ENCODE measurements around the gene PLEKHH3.
"Not testable (repeated sequence)": the region's sequence is repeated elsewhere in the genome, so short reads cannot be mapped to it uniquely, and the experiment has no call there.

Gene PLEKHH3

GRCh38 chr17:42629411-42630009 lies 47.3 kb downstream of the PLEKHH3 start:
- H3K36me3 ChIP-seq (ENCODE audit: insufficient read depth, low read length), result no peaks in the 10 kb centered on the region
- no peak overlapping the region for H3K4me2 ChIP-seq (ENCODE audit: low read depth, low read length, poor library complexity, severe bottlenecking)
- peak overlapping the region; percentile 67; the same call in 1 of the 2 replicates for H2AFZ ChIP-seq (ENCODE audit: low read length)
- no peak for TF ChIP-seq EZH2phosphoT487 (IDR thresholded peaks at IDR 0.05; ENCODE audit: borderline replicate concordance)
- TF ChIP-seq, protein P1, sequence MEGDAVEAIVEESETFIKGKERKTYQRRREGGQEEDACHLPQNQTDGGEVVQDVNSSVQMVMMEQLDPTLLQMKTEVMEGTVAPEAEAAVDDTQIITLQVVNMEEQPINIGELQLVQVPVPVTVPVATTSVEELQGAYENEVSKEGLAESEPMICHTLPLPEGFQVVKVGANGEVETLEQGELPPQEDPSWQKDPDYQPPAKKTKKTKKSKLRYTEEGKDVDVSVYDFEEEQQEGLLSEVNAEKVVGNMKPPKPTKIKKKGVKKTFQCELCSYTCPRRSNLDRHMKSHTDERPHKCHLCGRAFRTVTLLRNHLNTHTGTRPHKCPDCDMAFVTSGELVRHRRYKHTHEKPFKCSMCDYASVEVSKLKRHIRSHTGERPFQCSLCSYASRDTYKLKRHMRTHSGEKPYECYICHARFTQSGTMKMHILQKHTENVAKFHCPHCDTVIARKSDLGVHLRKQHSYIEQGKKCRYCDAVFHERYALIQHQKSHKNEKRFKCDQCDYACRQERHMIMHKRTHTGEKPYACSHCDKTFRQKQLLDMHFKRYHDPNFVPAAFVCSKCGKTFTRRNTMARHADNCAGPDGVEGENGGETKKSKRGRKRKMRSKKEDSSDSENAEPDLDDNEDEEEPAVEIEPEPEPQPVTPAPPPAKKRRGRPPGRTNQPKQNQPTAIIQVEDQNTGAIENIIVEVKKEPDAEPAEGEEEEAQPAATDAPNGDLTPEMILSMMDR (conservative IDR thresholded peaks at IDR 0.05; ENCODE audit: low read length), result no peak
- H3K4me1 ChIP-seq (ENCODE audit: insufficient read depth, low read length, poor library complexity, severe bottlenecking), result no peaks in the 10 kb centered on the region
- H3K9me3 ChIP-seq (ENCODE audit: insufficient read depth, low read depth, low read length), result no peaks in the 10 kb centered on the region
- H3K27me3 ChIP-seq (ENCODE audit: insufficient read depth, low read length, poor library complexity, severe bottlenecking), result no peaks in the 10 kb centered on the region
- H3K79me2 ChIP-seq (ENCODE audit: insufficient read depth, low read length), result no peaks in the 10 kb centered on the region
- no peak overlapping the region for H3K4me3 ChIP-seq (ENCODE audit: low read length, poor library complexity, severe bottlenecking)
- H4K20me1 ChIP-seq (ENCODE audit: insufficient read depth, low read length, poor library complexity, severe bottlenecking), result no peaks in the 10 kb centered on the region
- H3K9me2 ChIP-seq (replicated peaks; ENCODE audit: low read depth, low read length), result no peaks in the 10 kb centered on the region
- H3K9ac ChIP-seq (ENCODE audit: low read depth, low read length, poor library complexity, severe bottlenecking), result no peak overlapping the region
- no peaks in the 10 kb centered on the region for H3F3A ChIP-seq (ENCODE audit: low read depth)

DNA sequence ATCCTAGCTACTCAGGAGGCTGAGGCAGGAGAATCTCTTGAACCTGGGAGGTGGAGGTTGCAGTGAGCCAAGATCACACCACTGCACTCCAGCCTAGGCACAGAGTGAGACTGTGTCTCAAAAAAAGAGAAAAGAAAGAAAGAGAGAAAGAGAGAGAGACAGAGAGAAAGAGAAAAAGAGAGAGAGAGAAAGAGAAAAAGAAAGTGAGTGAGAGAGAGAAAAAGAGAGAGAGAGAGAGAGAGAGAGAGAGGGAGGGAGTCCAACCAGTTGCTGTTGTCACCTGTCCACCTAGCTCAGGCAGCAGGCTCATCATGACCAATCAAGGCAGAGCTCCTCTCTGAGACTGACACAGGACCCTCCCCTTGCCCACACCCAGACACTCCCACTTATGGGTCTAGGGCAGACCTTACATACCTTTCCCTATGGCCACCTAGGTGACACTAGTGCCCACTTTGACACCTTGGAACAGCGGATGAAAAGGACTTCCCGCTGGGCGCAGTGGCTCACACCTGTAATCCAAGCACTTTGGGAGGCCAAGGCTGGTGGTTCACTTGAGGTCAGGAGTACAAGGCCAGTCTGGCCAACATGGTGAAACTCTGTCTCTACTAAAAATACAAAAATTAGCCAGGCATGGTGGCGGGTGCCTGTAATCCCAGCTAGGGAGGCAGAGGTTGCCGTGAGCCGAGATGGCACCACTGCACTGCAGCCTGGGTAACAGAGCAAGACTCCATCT lies 49.6 kb downstream of the PLEKHH3 start:
- not testable (repeated sequence) for H3K4me3 ChIP-seq (ENCODE audit: low read length, poor library complexity, severe bottlenecking); H3K27me3 ChIP-seq (ENCODE audit: insufficient read depth, low read length, poor library complexity, severe bottlenecking); H3K9me2 ChIP-seq (replicated peaks; ENCODE audit: low read depth, low read length); H3K4me2 ChIP-seq (ENCODE audit: low read depth, low read length, poor library complexity, severe bottlenecking); H3K36me3 ChIP-seq (ENCODE audit: insufficient read depth, low read length); H3K79me2 ChIP-seq (ENCODE audit: insufficient read depth, low read length); H3K9ac ChIP-seq (ENCODE audit: low read depth, low read length, poor library complexity, severe bottlenecking); H2AFZ ChIP-seq (ENCODE audit: low read length); H3F3A ChIP-seq (ENCODE audit: low read depth); H4K20me1 ChIP-seq (ENCODE audit: insufficient read depth, low read length, poor library complexity, severe bottlenecking); H3K4me1 ChIP-seq (ENCODE audit: insufficient read depth, low read length, poor library complexity, severe bottlenecking); H3K9me3 ChIP-seq (ENCODE audit: insufficient read depth, low read depth, low read length)

DNA sequence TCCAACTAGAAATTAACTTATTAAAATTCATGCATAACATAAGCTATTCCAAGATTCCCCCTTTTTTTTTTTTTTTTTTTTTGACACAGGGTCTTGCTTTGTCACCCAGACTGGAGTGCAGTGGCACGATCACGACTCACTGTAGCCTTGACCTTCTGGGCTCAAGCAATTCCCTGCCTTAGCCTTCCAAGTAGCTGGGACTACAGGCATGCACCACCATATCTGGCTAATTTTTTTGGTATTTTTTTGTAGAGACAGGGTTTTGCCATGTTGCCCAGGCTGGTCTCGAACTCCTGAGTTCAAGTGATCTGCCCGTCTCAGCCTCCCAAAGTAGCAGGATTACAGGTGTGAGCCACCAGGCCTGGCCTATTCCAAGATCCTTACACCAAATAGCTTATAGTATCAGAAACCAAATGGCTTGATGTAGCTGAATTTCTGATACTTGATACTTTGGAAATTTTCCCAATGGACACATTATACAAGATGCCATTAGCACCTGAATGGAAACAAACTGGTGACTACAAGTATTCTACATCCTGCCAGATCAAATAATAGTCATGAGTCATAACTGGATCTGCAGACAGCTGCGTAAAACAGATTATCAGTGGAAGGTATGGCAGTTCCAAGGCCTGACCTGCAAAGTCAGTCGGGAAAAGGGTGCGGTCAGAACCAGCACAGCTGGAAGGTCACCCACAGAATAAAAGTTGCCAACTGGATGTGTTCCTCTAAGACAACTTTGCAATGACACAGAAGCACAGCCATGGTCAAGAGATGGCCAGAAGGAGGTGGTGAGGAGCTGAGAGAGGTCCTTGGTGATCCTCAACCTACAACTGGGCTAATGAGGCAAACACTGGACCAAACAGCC lies 52.8 kb downstream of the PLEKHH3 start:
- Histone ChIP-seq H3K36me3 (ENCODE audit: insufficient read depth, low read length) (no peaks in the 10 kb centered on the region), H3K4me1 (ENCODE audit: insufficient read depth, low read length, poor library complexity, severe bottlenecking) (no peaks in the 10 kb centered on the region), H3K9ac (ENCODE audit: low read depth, low read length, poor library complexity, severe bottlenecking) (no peak overlapping the region), H3K9me2 (replicated peaks; ENCODE audit: low read depth, low read length) (no peaks in the 10 kb centered on the region), H3F3A (ENCODE audit: low read depth) (no peaks in the 10 kb centered on the region), H3K4me3 (ENCODE audit: low read length, poor library complexity, severe bottlenecking) (no peak overlapping the region), H2AFZ (ENCODE audit: low read length) (no peak overlapping the region), H4K20me1 (ENCODE audit: insufficient read depth, low read length, poor library complexity, severe bottlenecking) (no peaks in the 10 kb centered on the region), H3K9me3 (ENCODE audit: insufficient read depth, low read depth, low read length) (no peaks in the 10 kb centered on the region), H3K27me3 (ENCODE audit: insufficient read depth, low read length, poor library complexity, severe bottlenecking) (no peaks in the 10 kb centered on the region), H3K79me2 (ENCODE audit: insufficient read depth, low read length) (no peaks in the 10 kb centered on the region), H3K4me2 (ENCODE audit: low read depth, low read length, poor library complexity, severe bottlenecking) (no peak overlapping the region)
- no peak for TF ChIP-seq EZH2phosphoT487 (IDR thresholded peaks at IDR 0.05; ENCODE audit: borderline replicate concordance)
- TF ChIP-seq, protein P1 (conservative IDR thresholded peaks at IDR 0.05; ENCODE audit: low read length), result no peak

Data from Loucy (cell line).